GM23338 (cell line): Measurements from ENCODE around the gene HGD. TPM values are rescaled to one million over a fixed set of nuclear protein-coding genes. Genes with fewer than 3 reads are reported as not detected.

Experiments
- ATAC-seq: fragments of 200-7000 bp; cut with Tn5 transposase; 3 replicates; pipeline ENCODE4 v1.9.1; 2020
- DNase-seq: peaks from one replicate; pipeline ENCODE4 v3.0.0-alpha.2; 2015; ENCODE audit warnings: low spot score
- H2AFZ ChIP-seq: fragments of 200-600 bp; sonication (generic); 2 replicates; pipeline ENCODE4 v1.8.0; 2016; ENCODE audit warnings: antibody characterized with exemption, mild to moderate bottlenecking, moderate library complexity
- H3F3A ChIP-seq: fragments of 200-600 bp; sonication (generic); replicated peaks from 2 replicates; pipeline ENCODE4 v1.8.0; 2017; ENCODE audit warnings: antibody characterized with exemption, mixed run types, low read depth
- H3K27ac ChIP-seq: fragments of 200-600 bp; sonication (generic); 2 replicates; pipeline ENCODE4 v1.6.1; 2016; ENCODE audit warnings: low read depth
- H3K27me3 ChIP-seq: fragments of 200-600 bp; sonication (generic); 2 replicates; pipeline ENCODE4 v1.8.0; 2016; ENCODE audit warnings: mild to moderate bottlenecking, mixed run types, moderate library complexity; ENCODE audit not compliant: insufficient read depth
- H3K36me3 ChIP-seq: fragments of 200-600 bp; sonication (generic); 2 replicates; pipeline ENCODE4 v1.8.0; 2016; ENCODE audit warnings: mild to moderate bottlenecking; ENCODE audit not compliant: insufficient read depth
- H3K4me1 ChIP-seq: fragments of 200-600 bp; sonication (generic); 2 replicates; pipeline ENCODE4 v1.8.0; 2016; ENCODE audit warnings: mild to moderate bottlenecking, moderate library complexity; ENCODE audit not compliant: insufficient read depth
- H3K4me2 ChIP-seq: fragments of 200-600 bp; sonication (generic); 2 replicates; pipeline ENCODE4 v1.7.1; 2017; ENCODE audit warnings: mixed run types
- H3K4me3 ChIP-seq: fragments of 200-600 bp; sonication (generic); 2 replicates; pipeline ENCODE4 v1.6.1; 2016; ENCODE audit warnings: mixed run types
- H3K79me2 ChIP-seq: fragments of 200-600 bp; sonication (generic); replicated peaks from 2 replicates; pipeline ENCODE4 v1.8.0; 2017; ENCODE audit warnings: mild to moderate bottlenecking; ENCODE audit not compliant: insufficient read depth
- H3K9me2 ChIP-seq: fragments of 200-600 bp; sonication (generic); 2 replicates; pipeline ENCODE4 v1.8.0; 2017; ENCODE audit not compliant: insufficient read depth
- H4K20me1 ChIP-seq: fragments of 200-600 bp; sonication (generic); replicated peaks from 2 replicates; pipeline ENCODE4 v1.8.0; 2017; ENCODE audit warnings: mild to moderate bottlenecking; ENCODE audit not compliant: insufficient read depth
- H3K27ac Mint-ChIP-seq: 2 replicates; pipeline ENCODE4 v1.8.0; 2020; ENCODE audit warnings: inconsistent platforms, mild to moderate bottlenecking, moderate library complexity, mixed read lengths
- H3K27me3 Mint-ChIP-seq: 3 replicates; pipeline ENCODE4 v1.8.0; 2022; ENCODE audit warnings: low read depth, mild to moderate bottlenecking, moderate library complexity, mixed read lengths, inconsistent platforms; ENCODE audit not compliant: insufficient read depth, poor library complexity
- H3K36me3 Mint-ChIP-seq: 3 replicates; pipeline ENCODE4 v1.8.0; 2021; ENCODE audit warnings: low read depth, mild to moderate bottlenecking, inconsistent platforms, moderate library complexity, mixed read lengths
- H3K4me1 Mint-ChIP-seq: 3 replicates; pipeline ENCODE4 v1.8.0; 2020; ENCODE audit warnings: mild to moderate bottlenecking, inconsistent platforms, mixed read lengths
- H3K4me3 Mint-ChIP-seq: 3 replicates; pipeline ENCODE4 v1.8.0; 2021; ENCODE audit warnings: moderate library complexity, mild to moderate bottlenecking, inconsistent platforms, mixed read lengths
- H3K9me3 Mint-ChIP-seq: 3 replicates; pipeline ENCODE4 v1.8.0; 2020; ENCODE audit warnings: moderate library complexity, mild to moderate bottlenecking, inconsistent platforms, mixed read lengths
- CREB1 ChIP-seq: fragments of 250-450 bp; sonication (Bioruptor Pico); IDR thresholded peaks from 2 replicates; pipeline ENCODE4 v1.5.0; 2020; ENCODE audit warnings: low read depth, mild to moderate bottlenecking, moderate library complexity
- CTCF ChIP-seq, 2 experiments: fragments of 200-600 bp in 1 of 2; sonication (generic) in 1 of 2; conservative IDR thresholded peaks; 2 replicates each; pipeline versions ENCODE4 v1.5.1 to v1.6.1; 2016 to 2017; ENCODE audit warnings: antibody characterized with exemption in 2 of 2, low read depth in 2 of 2, mild to moderate bottlenecking in 2 of 2, moderate library complexity in 1 of 2
- ETS1 ChIP-seq: IDR thresholded peaks from 2 replicates; pipeline ENCODE4 v1.6.1; 2016; ENCODE audit warnings: antibody characterized with exemption
- EZH2 ChIP-seq: fragments of 200-600 bp; sonication (generic); IDR thresholded peaks from one replicate; pipeline ENCODE4 v1.8.0; 2017; ENCODE audit warnings: antibody characterized with exemption, mild to moderate bottlenecking, low read depth; ENCODE audit not compliant: unreplicated experiment
- EZH2phosphoT487 ChIP-seq: fragments of 200-600 bp; sonication (generic); IDR thresholded peaks from one replicate; pipeline ENCODE4 v1.8.1; 2018; ENCODE audit warnings: antibody characterized with exemption; ENCODE audit not compliant: unreplicated experiment
- JUNB ChIP-seq: IDR thresholded peaks from one replicate; pipeline ENCODE4 v1.6.1; 2016; ENCODE audit warnings: antibody characterized with exemption; ENCODE audit not compliant: unreplicated experiment
- POLR2AphosphoS5 ChIP-seq: IDR thresholded peaks from 2 replicates; pipeline ENCODE4 v1.6.1; 2016; ENCODE audit warnings: antibody characterized with exemption, low read depth
- REST ChIP-seq: IDR thresholded peaks from one replicate; pipeline ENCODE4 v1.6.1; 2018; ENCODE audit warnings: antibody characterized with exemption; ENCODE audit not compliant: unreplicated experiment
- STAT1 ChIP-seq: IDR thresholded peaks from one replicate; pipeline ENCODE4 v1.6.1; 2016; ENCODE audit warnings: antibody characterized with exemption; ENCODE audit not compliant: unreplicated experiment
- ZNF114 ChIP-seq: fragments of 250-450 bp; sonication (Bioruptor Pico); IDR thresholded peaks from 2 replicates; pipeline ENCODE4 v1.5.0; 2020; ENCODE audit warnings: mild to moderate bottlenecking, moderate library complexity
- ZNF331 ChIP-seq: fragments of 250-450 bp; sonication (Bioruptor Pico); IDR thresholded peaks from 2 replicates; pipeline ENCODE4 v1.5.0; 2020; ENCODE audit warnings: low read depth, mild to moderate bottlenecking, moderate library complexity
- polyA plus RNA-seq: library from polyadenylated mRNA; unstranded; fragments of >200 nt; fragmentation: Nextera tagmentation; extraction: Ambion mirVana; gene quantifications from 2 replicates; pipeline ENCODE4 v1.2.1, GENCODE V29; 2016
- total RNA-seq: library from RNA; depleted of rRNA; stranded (reverse); fragments of >200 nt; shearing (Covaris generic); gene quantifications from 2 replicates; pipeline ENCODE4 v1.2.3, GENCODE V29; 2014

The HGD gene
- total and polyA plus RNA-seq, 2 experiments from 2014 or later: not detected

GRCh38 chr3:120634539-120634938 lies 47.5 kb downstream of the HGD start (continued):
- TF ChIP-seq ZNF114 (CRISPR knock-in tag) (no peak), EZH2phosphoT487 (no peak), ETS1 (no peak), STAT1 (no peak)

GRCh38 chr3:120625159-120625586 lies 56.9 kb downstream of the HGD start:
- Histone ChIP-seq H3K27me3 (no peaks in the 10 kb centered on the region), H4K20me1 (no peaks in the 10 kb centered on the region), H3K79me2 (no peaks in the 10 kb centered on the region), H3K9me2 (peaks cover 4% of the 10 kb centered on the region; the same call in 1 of the 2 replicates), H3K4me3 (no peak overlapping the region), H3F3A (no peaks in the 10 kb centered on the region), H3K27ac (no peak overlapping the region), H2AFZ (no peak overlapping the region), H3K4me2 (no peak overlapping the region), H3K36me3 (peaks cover 12% of the 10 kb centered on the region), H3K4me1 (no peaks in the 10 kb centered on the region)
- Mint-ChIP-seq H3K36me3 (peaks cover 48% of the 10 kb centered on the region), H3K27ac (no peak overlapping the region), H3K9me3 (peaks cover 59% of the 10 kb centered on the region), H3K27me3 (peaks cover 3% of the 10 kb centered on the region), H3K4me1 (no peaks in the 10 kb centered on the region), H3K4me3 (no peak overlapping the region)
- DNase-seq: no peak
- no peak for ATAC-seq
- TF ChIP-seq STAT1 (no peak), ZNF331 (CRISPR knock-in tag) (no peak), POLR2AphosphoS5 (no peak), JUNB (no peak), CTCF (conservative IDR thresholded peaks at IDR 0.05; ENCODE audit: low read depth in 2 of 2) (no peak), REST (no peak), EZH2phosphoT487 (no peak), CREB1 (CRISPR knock-in tag) (no peak), ZNF114 (CRISPR knock-in tag) (no peak), ETS1 (no peak), EZH2 (no peak)
